H1 (cell line): ENCODE data around the gene EPS8L1. TPM values are rescaled to one million over a fixed set of nuclear protein-coding genes. Genes with fewer than 3 reads are reported as not detected.

ENCODE experiments used
- CTCF ChIA-PET: fragments of 300-600 bp; sonication (Branson Sonifier 250); formaldehyde crosslinking; loops from one replicate; lab custom pipeline; 2021; ENCODE audit not compliant: partially characterized antibody; lab: Charles Lee
- POLR2A ChIA-PET: fragments of 300-600 bp; sonication (Branson Sonifier 250); formaldehyde crosslinking; loops from one replicate; lab custom pipeline; 2021; ENCODE audit warnings: inconsistent platforms; ENCODE audit not compliant: partially characterized antibody; lab: Charles Lee
- DNase-seq, 2 experiments: peaks; one replicate each; pipeline versions ENCODE4 v3.0.0 to v3.0.0-alpha.2; 2010 to 2022; ENCODE audit warnings: low spot score in 2 of 2, low read depth in 1 of 2, mixed read lengths in 1 of 2
- FAIRE-seq: peaks from 2 replicates; lab custom pipeline; 2011; peaks lifted over from hg19 to GRCh38; lab: Jason Lieb, UNC
- H2AFZ ChIP-seq: 2 replicates; pipeline ENCODE4 v1.8.1; 2012; ENCODE audit warnings: low read length, inconsistent platforms
- H2AK5ac ChIP-seq: 2 replicates; pipeline ENCODE4 v1.6.1; 2013; ENCODE audit warnings: low read depth, low read length
- H2BK120ac ChIP-seq: replicated peaks from 2 replicates; pipeline ENCODE3; 2013; ENCODE audit warnings: low read depth, low read length, inconsistent platforms
- H2BK12ac ChIP-seq: 2 replicates; pipeline ENCODE4 v1.6.1; 2013; ENCODE audit warnings: low read depth, low read length
- H2BK15ac ChIP-seq: 2 replicates; pipeline ENCODE4 v1.6.1; 2013; ENCODE audit warnings: low read length
- H2BK20ac ChIP-seq: 2 replicates; pipeline ENCODE4 v1.6.1; 2013; ENCODE audit warnings: low read length
- H2BK5ac ChIP-seq: 2 replicates; pipeline ENCODE4 v1.6.1; 2013; ENCODE audit warnings: low read depth, low read length
- H3K14ac ChIP-seq: 2 replicates; pipeline ENCODE4 v1.6.1; 2013; ENCODE audit warnings: inconsistent platforms; ENCODE audit not compliant: insufficient read length
- H3K18ac ChIP-seq: 2 replicates; pipeline ENCODE4 v1.6.1; 2013; ENCODE audit warnings: low read length; ENCODE audit errors: extremely low read depth
- H3K23ac ChIP-seq: 2 replicates; pipeline ENCODE4 v1.6.1; 2013; ENCODE audit warnings: inconsistent platforms; ENCODE audit not compliant: insufficient read length
- H3K23me2 ChIP-seq: 2 replicates; pipeline ENCODE4 v1.6.1; 2013; ENCODE audit warnings: low read depth, low read length
- H3K27ac ChIP-seq: 2 replicates; pipeline ENCODE4 v1.6.1; 2011; ENCODE audit warnings: low read depth, low read length, inconsistent platforms
- H3K27me3 ChIP-seq, 4 experiments: replicated peaks in 1 of 4; 1 replicate in 1 of 4; 2 replicates in 3 of 4; pipeline versions ENCODE4 v1.6.1 to v1.8.1; 2011 to 2013; ENCODE audit warnings: low read length in 3 of 4, mild to moderate bottlenecking in 3 of 4, inconsistent platforms in 2 of 4, mixed read lengths in 2 of 4, moderate library complexity in 1 of 4; ENCODE audit not compliant: control insufficient read depth in 3 of 4, insufficient read depth in 3 of 4; ENCODE audit errors: extremely low read depth in 1 of 4
- H3K36me3 ChIP-seq, 4 experiments: 2 replicates each; pipeline versions ENCODE4 v1.6.1 to v1.8.1; 2011 to 2013; ENCODE audit warnings: mild to moderate bottlenecking in 4 of 4, low read length in 3 of 4, moderate library complexity in 2 of 4, control low read depth in 1 of 4, inconsistent platforms in 1 of 4; ENCODE audit not compliant: insufficient read depth in 4 of 4, control insufficient read depth in 2 of 4
- H3K4ac ChIP-seq: replicated peaks from 2 replicates; pipeline ENCODE3; 2013; ENCODE audit warnings: low read length, low read depth, mixed read lengths, inconsistent platforms; ENCODE audit not compliant: insufficient read length
- H3K4me1 ChIP-seq, 4 experiments: replicated peaks in 1 of 4; 1 replicate in 1 of 4; 2 replicates in 3 of 4; pipeline versions ENCODE4 v1.6.1 to v1.8.1; 2011 to 2013; ENCODE audit warnings: low read length in 3 of 4, inconsistent platforms in 2 of 4, mixed read lengths in 1 of 4; ENCODE audit not compliant: insufficient read depth in 4 of 4, control insufficient read depth in 3 of 4
- H3K4me2 ChIP-seq, 2 experiments: 2 replicates each; pipeline versions ENCODE4 v1.6.1 to v1.8.1; 2011 to 2013; ENCODE audit warnings: low read depth in 2 of 2, low read length in 2 of 2, control low read depth in 1 of 2, inconsistent platforms in 1 of 2, mild to moderate bottlenecking in 1 of 2; ENCODE audit not compliant: insufficient read depth in 1 of 2
- H3K4me3 ChIP-seq, 4 experiments: fragments of 200-600, 300-600 bp in 1 of 4; sonication (generic), shearing (Covaris generic), sonication (Bioruptor Twin) in 1 of 4; 2 replicates each; pipeline versions ENCODE4 v1.5.1 to v1.8.1; 2011 to 2016; ENCODE audit warnings: low read length in 4 of 4, low read depth in 3 of 4, control low read depth in 2 of 4, inconsistent platforms in 2 of 4, mild to moderate bottlenecking in 2 of 4, mixed read lengths in 1 of 4, moderate library complexity in 1 of 4; ENCODE audit not compliant: insufficient read depth in 2 of 4; ENCODE audit errors: extremely low read depth in 1 of 4
- H3K56ac ChIP-seq: replicated peaks from 2 replicates; pipeline ENCODE3; 2013; ENCODE audit warnings: low read depth, mild to moderate bottlenecking, mixed read lengths, low read length, inconsistent platforms; ENCODE audit not compliant: insufficient read length
- H3K79me1 ChIP-seq: 2 replicates; pipeline ENCODE4 v1.6.1; 2013; ENCODE audit warnings: low read depth, low read length, control low read depth
- H3K79me2 ChIP-seq, 2 experiments: 2 replicates each; pipeline versions ENCODE4 v1.6.1 to v1.8.1; 2012 to 2013; ENCODE audit warnings: low read length in 2 of 2, mild to moderate bottlenecking in 2 of 2, inconsistent platforms in 1 of 2; ENCODE audit not compliant: insufficient read depth in 2 of 2, control insufficient read depth in 1 of 2
- H3K9ac ChIP-seq, 4 experiments: replicated peaks in 1 of 4; 1 replicate in 1 of 4; 2 replicates in 3 of 4; pipeline versions ENCODE4 v1.6.1 to v1.8.1; 2011 to 2013; ENCODE audit warnings: low read depth in 3 of 4, low read length in 3 of 4, control low read depth in 2 of 4, mild to moderate bottlenecking in 2 of 4, moderate library complexity in 2 of 4, inconsistent platforms in 1 of 4; ENCODE audit errors: extremely low read depth in 1 of 4
- H3K9me3 ChIP-seq, 2 experiments: 2 replicates each; pipeline versions ENCODE4 v1.6.1 to v1.8.1; 2012 to 2013; ENCODE audit warnings: mild to moderate bottlenecking in 2 of 2, moderate library complexity in 2 of 2, control low read depth in 1 of 2, inconsistent platforms in 1 of 2, low read depth in 1 of 2, low read length in 1 of 2, mixed read lengths in 1 of 2; ENCODE audit not compliant: insufficient read depth in 2 of 2
- H4K20me1 ChIP-seq, 2 experiments: replicated peaks in 1 of 2; 2 replicates each; pipeline versions ENCODE3 to v1.8.1; 2011 to 2013; ENCODE audit warnings: inconsistent platforms in 2 of 2, low read length in 2 of 2, mild to moderate bottlenecking in 1 of 2; ENCODE audit not compliant: insufficient read depth in 2 of 2, control insufficient read depth in 1 of 2
- H4K5ac ChIP-seq: 2 replicates; pipeline ENCODE4 v1.6.1; 2013; ENCODE audit warnings: low read length, low read depth, mixed read lengths, inconsistent platforms; ENCODE audit not compliant: insufficient read length
- H4K8ac ChIP-seq: 2 replicates; pipeline ENCODE4 v1.8.0; 2013; ENCODE audit warnings: mild to moderate bottlenecking, moderate library complexity, low read length, inconsistent platforms; ENCODE audit not compliant: insufficient read depth; ENCODE audit errors: extremely low read depth
- H4K91ac ChIP-seq: replicated peaks from 2 replicates; pipeline ENCODE3; 2013; ENCODE audit warnings: low read length, mixed read lengths, inconsistent platforms; ENCODE audit not compliant: insufficient read length
- JUN ChIP-seq: IDR thresholded peaks from 2 replicates; pipeline ENCODE4 v1.6.1; 2011; ENCODE audit warnings: low read depth, mild to moderate bottlenecking, improper control_type of control experiment, low read length
- POU5F1 ChIP-seq: IDR thresholded peaks from 2 replicates; pipeline ENCODE4 v1.6.1; 2011; ENCODE audit warnings: low read depth, mild to moderate bottlenecking, low read length, moderate library complexity
- WGBS, 2 experiments: shearing (Covaris generic) in 1 of 2; methylation state at CpG; one replicate each; pipeline versions ENCODE4 v1.1.6 to v1.1.7; 2013 to 2015; ENCODE audit warnings: low lambda C conversion rate in 2 of 2, mixed read lengths in 2 of 2, inconsistent platforms in 1 of 2, low coverage in 1 of 2, missing lambda C conversion rate in 1 of 2; ENCODE audit not compliant: insufficient replicate concordance in 2 of 2, insufficient coverage in 1 of 2, insufficient read length in 1 of 2; ENCODE audit errors: extremely low coverage in 1 of 2, missing lambda C conversion rate in 1 of 2; 5-methylcytosine and 5-hydroxymethylcytosine counted together
- polyA plus RNA-seq, 7 experiments: library from polyadenylated mRNA; depleted of rRNA in 3 of 7; stranded (reverse) in 5 of 7; unstranded in 2 of 7; fragments of >200 nt in 5 of 7; fragments of 200-250 nt in 2 of 7; gene quantifications; 1 replicate in 5 of 7; 2 replicates in 1 of 7; 4 replicates in 1 of 7; pipeline versions ENCODE4 v1.2.1 to v1.2.3, GENCODE V29; 2011 to 2013; ENCODE audit warnings: missing spikeins in 2 of 7, mixed read lengths in 2 of 7
- total RNA-seq: library from RNA; stranded (reverse); fragmentation: NEBNext Ultra II Directional; extraction: Animal tissue kit (Norgen Biotek cat#: 25700); gene quantifications from 2 replicates; pipeline ENCODE4 v1.2.1, GENCODE V29; 2021
- TF ChIP-seq, protein P1 (sequence below): IDR thresholded peaks from 2 replicates; pipeline ENCODE4 v1.6.1; 2011; ENCODE audit warnings: low read depth, mild to moderate bottlenecking, low read length; ENCODE audit not compliant: insufficient read depth

The EPS8L1 gene
- total and polyA plus RNA-seq, 2 of the 8 experiments (the other 6 are each of a cell fraction or from before 2014, with no cell fraction given) = 19.8 to 30.2 TPM

DNA sequence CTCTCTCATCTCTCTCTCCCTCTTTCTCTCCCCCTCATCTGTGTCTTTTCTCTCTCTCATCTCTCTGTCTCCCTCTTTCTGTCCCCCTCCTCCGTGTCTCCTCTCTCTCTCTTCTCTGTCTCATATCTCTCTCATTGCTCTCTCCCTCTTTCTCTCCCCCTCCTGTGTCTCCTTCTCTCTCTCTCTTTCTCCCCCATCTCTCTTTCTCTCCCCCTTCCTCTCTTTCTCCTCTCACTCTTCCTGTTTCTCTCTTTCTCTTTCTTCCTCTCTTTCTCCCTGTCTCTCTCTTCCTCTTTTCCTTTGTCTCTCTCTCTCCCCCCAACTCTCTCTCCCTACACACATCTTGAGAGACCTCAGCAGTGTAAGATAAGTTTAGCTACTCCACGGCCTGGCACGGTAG is 7.8 kb upstream of the EPS8L1 start:
- H3K56ac ChIP-seq = no peak overlapping the region
- H4K8ac ChIP-seq = no peak overlapping the region
- no peak overlapping the region for H4K91ac ChIP-seq
- H4K20me1 ChIP-seq = peaks cover 0 to 5% of the 10 kb centered on the region in 2 experiments
- no peak overlapping the region for H2AK5ac ChIP-seq
- H3K36me3 ChIP-seq = no peaks in the 10 kb centered on the region
- no peak overlapping the region for H4K5ac ChIP-seq
- no peak for FAIRE-seq
- H2BK5ac ChIP-seq = no peak overlapping the region
- no peak overlapping the region for H2AFZ ChIP-seq
- POLR2A ChIA-PET = interaction anchor here (0.6 to 5.8 kb wide), 8 partner anchors 8 to 620 kb away, joined by 3 to 33 read pairs (median 3); no protein-coding TSS in a partner anchor
- H3K4me3 ChIP-seq = no peak overlapping the region
- peak overlapping the region; percentile 50; the same call in 1 of the 2 replicates for H2BK12ac ChIP-seq
- no peak overlapping the region for H2BK15ac ChIP-seq
- CTCF ChIA-PET = interaction anchor here (1.2 to 3.3 kb wide), 3 partner anchors 13 to 187 kb away, joined by 3 to 20 read pairs (median 3); no protein-coding TSS in a partner anchor
- no peak overlapping the region for H3K27ac ChIP-seq
- peaks cover 0 to 10% (median 5%) of the 10 kb centered on the region in 4 experiments; a peak in 6 of 7 replicates for H3K4me1 ChIP-seq
- no peak overlapping the region for H3K9ac ChIP-seq
- H3K14ac ChIP-seq = no peak overlapping the region
- H3K18ac ChIP-seq = no peak overlapping the region
- no peak overlapping the region for H3K23ac ChIP-seq
- TF ChIP-seq JUN = no peak
- TF ChIP-seq, protein P1, sequence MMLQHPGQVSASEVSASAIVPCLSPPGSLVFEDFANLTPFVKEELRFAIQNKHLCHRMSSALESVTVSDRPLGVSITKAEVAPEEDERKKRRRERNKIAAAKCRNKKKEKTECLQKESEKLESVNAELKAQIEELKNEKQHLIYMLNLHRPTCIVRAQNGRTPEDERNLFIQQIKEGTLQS = no peak
- TF ChIP-seq POU5F1 = no peak
- TF ChIP-seq, all 59 proteins: peak for 0
- WGBS, 2 experiments = 60% methylated on average over 3 of the region's 3 CpGs; no CpG with 5 or more reads in 1 of the 2 experiments
- H3K79me1 ChIP-seq = no peaks in the 10 kb centered on the region
- H3K4ac ChIP-seq = no peak overlapping the region
- peaks cover 4% of the 10 kb centered on the region for H3K23me2 ChIP-seq
- DNase-seq = no peak
- no peak overlapping the region for H3K4me2 ChIP-seq
- peaks cover 18 to 78% (median 58%) of the 10 kb centered on the region in 4 experiments for H3K27me3 ChIP-seq
- no peak overlapping the region for H2BK120ac ChIP-seq
- no peaks in the 10 kb centered on the region for H3K9me3 ChIP-seq
- H3K79me2 ChIP-seq = no peaks in the 10 kb centered on the region
- no peak overlapping the region for H2BK20ac ChIP-seq
